Tibial artery (tissue), 4 donors: ENCODE results near the gene MACROD2.

ENCODE experiments used
- DNase-seq, 2 donors: peaks; one replicate each; pipeline ENCODE4 v3.0.0-alpha.2; 2019
- H3K27ac ChIP-seq, 2 donors: fragments of 200-600 bp; sonication (generic) in 1 of 2; 1 replicate in 1 of 2; 2 replicates in 1 of 2; pipeline ENCODE4 v1.5.1; 2018 to 2019; ENCODE audit warnings: mild to moderate bottlenecking in 1 of 2
- H3K27me3 ChIP-seq, 2 donors: fragments of 200-600 bp; sonication (generic) in 1 of 2; one replicate each; pipeline versions ENCODE4 v1.5.1 to v1.6.0; 2016 to 2019
- H3K36me3 ChIP-seq, 3 donors: fragments of 200-600 bp; sonication (generic) in 2 of 3; one replicate each; pipeline ENCODE4 v1.5.1; 2016 to 2019; ENCODE audit warnings: mild to moderate bottlenecking in 2 of 3
- H3K4me1 ChIP-seq, 4 donors: fragments of 200-600 bp; sonication (generic) in 2 of 4; 1 replicate in 3 of 4; 2 replicates in 1 of 4; pipeline ENCODE4 v1.5.1; 2016 to 2019
- H3K4me3 ChIP-seq, 2 donors: fragments of 200-600 bp; sonication (generic) in 1 of 2; 1 replicate in 1 of 2; 2 replicates in 1 of 2; pipeline ENCODE4 v1.5.1; 2018 to 2019; ENCODE audit warnings: mild to moderate bottlenecking in 2 of 2
- H3K9me3 ChIP-seq, 3 donors: fragments of 200-600 bp; sonication (generic) in 1 of 3; one replicate each; pipeline ENCODE4 v1.5.1; 2016 to 2019
- CTCF ChIP-seq, 2 experiments: fragments of 200-600 bp in 1 of 2; fragments of 450-650 bp in 1 of 2; IDR thresholded peaks; one replicate each; pipeline ENCODE4 v1.5.1; 2017 to 2019; ENCODE audit warnings: antibody characterized with exemption in 2 of 2, mild to moderate bottlenecking in 1 of 2, moderate library complexity in 1 of 2
- intact Hi-C: fragments of 100-400 bp; cut with DNase I; formaldehyde crosslinking; loops from one replicate; pipeline ENCODE4 v1.15.0; 2023; ENCODE audit warnings: low total_unique reads

Gene MACROD2

DNA sequence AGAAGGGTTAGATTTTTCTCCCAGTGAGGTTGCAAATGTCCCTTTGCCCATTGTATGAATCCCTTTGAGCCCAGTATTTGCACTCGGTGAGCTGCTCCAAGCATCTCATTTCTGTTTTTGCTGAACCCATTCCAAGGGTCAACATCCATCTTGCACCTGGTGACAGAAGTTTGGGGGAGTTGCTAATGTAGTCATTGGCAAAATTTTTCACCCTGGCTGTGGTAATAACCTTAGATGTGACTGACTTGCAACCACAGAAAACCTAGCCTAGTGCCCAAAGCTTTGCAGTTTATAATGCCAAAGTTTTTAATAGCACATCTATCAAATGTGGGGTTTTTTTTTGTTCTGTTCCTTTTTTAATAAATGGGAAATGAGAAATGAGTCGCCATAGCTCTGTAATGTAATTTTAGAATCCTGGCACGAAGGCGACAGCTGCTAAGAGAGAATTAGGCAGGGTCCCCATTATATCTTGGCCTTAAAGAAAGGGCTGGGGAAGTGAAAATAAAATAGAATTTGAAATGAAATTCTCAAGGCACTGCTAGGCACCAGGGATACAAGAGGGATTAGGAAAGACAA is 1895.2 kb downstream of the MACROD2 start:
- DNase-seq, result no peak
- H3K36me3 ChIP-seq, result no peaks in the 10 kb centered on the region
- no peak for TF ChIP-seq CTCF (IDR thresholded peaks at IDR 0.05)

DNA sequence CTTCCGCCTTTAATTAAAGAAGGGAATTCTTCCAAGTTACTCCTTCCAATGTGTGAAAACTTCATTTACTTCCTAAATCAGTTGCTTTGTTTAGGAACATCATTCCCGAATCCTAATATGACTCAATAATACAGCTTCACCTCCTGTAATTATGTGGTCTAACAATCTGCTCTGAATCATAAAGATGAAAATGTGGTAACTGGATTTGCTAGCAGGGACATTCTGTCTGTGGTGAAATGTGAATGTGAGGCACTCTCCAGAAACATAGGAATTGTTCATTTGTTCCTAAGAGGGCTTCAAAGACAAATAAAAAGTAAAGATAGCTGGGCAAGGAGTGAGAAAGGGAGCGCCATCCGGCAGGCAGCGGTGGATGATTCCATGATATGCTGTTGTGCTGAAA is 1899.8 kb downstream of the MACROD2 start:
- Histone ChIP-seq H3K27me3 (no peaks in the 10 kb centered on the region), H3K4me3 (no peak overlapping the region), H3K9me3 (no peaks in the 10 kb centered on the region), H3K27ac (no peak overlapping the region), H3K4me1 (peaks cover 0 to 14% (median 2%) of the 10 kb centered on the region in 4 donors), H3K36me3 (no peaks in the 10 kb centered on the region)
- TF ChIP-seq CTCF (IDR thresholded peaks at IDR 0.05), result no peak
- intact Hi-C loops, result no loop called here
- DNase-seq, result no peak

More for the DNA sequence above, 1895.2 kb downstream of the MACROD2 start:
- no peaks in the 10 kb centered on the region for H3K9me3 ChIP-seq
- no peak overlapping the region for H3K27ac ChIP-seq
- H3K4me1 ChIP-seq, result peaks cover 0 to 19% (median 4%) of the 10 kb centered on the region in 4 donors
- H3K4me3 ChIP-seq, result no peak overlapping the region
- intact Hi-C loops, result no loop called here
- no peaks in the 10 kb centered on the region for H3K27me3 ChIP-seq

DNA sequence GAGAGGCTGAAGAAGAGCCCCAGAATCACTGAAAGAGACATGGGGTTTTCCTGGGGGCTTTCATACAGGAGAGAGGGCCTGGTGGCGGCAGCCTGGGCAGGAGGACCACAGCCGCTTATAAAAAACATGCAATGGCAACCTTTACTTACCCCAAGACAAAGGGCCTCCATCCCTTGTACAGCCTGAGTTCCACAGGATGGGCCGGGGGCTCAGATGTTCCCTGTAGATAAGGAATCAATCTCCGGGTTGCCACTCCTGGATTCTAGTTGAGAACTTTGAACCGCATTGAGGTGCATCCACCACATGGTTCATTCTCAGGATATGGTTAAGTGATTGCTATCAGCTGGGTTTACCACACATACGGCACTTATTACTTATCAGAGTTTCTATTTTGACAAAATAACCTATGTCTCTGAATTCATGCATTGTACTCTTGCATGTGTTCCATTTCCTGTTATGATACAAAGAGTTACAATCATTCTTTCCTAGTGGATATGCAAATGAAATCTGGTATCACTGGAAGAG is 1900.3 kb downstream of the MACROD2 start:
- H3K27me3 ChIP-seq, result no peaks in the 10 kb centered on the region
- intact Hi-C loops, result no loop called here

GRCh38 chr20:15899967-15900366 is 1904.7 kb downstream of the MACROD2 start:
- Histone ChIP-seq H3K27ac (no peak overlapping the region), H3K27me3 (no peaks in the 10 kb centered on the region), H3K4me3 (no peak overlapping the region), H3K9me3 (no peaks in the 10 kb centered on the region), H3K36me3 (no peaks in the 10 kb centered on the region), H3K4me1 (peaks cover 0 to 9% (median 0%) of the 10 kb centered on the region in 4 donors)
- no peak for DNase-seq
- TF ChIP-seq CTCF (IDR thresholded peaks at IDR 0.05), result no peak
- intact Hi-C loops, result no loop called here

More for the DNA sequence above, 1900.3 kb downstream of the MACROD2 start:
- no peak for DNase-seq
- Histone ChIP-seq H3K4me1 (peaks cover 0 to 14% (median 0%) of the 10 kb centered on the region in 4 donors), H3K36me3 (no peaks in the 10 kb centered on the region), H3K27ac (no peak overlapping the region), H3K9me3 (no peaks in the 10 kb centered on the region), H3K4me3 (no peak overlapping the region)
- TF ChIP-seq CTCF (IDR thresholded peaks at IDR 0.05), result no peak

DNA sequence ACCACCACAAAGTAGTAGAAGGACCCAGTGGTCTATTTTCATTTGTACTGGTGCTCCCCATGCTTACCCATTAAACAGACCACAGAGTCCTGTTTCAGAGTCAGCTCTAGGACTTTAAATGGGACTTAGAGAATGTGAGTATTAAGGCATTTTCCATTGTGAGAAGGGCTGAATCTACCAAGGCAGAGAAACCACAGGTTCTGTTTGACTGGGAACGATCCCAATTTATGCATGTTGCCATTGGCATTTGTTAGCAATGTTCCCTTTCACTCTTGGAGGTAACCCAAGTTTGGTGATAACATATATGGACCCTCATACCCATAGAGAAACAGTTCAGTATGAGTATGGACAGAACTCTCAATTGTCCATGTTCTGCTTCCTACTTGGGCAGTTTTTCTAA is 1905.1 kb downstream of the MACROD2 start:
- no peak for DNase-seq
- H3K36me3 ChIP-seq, result no peaks in the 10 kb centered on the region

More for the DNA sequence above, 1905.1 kb downstream of the MACROD2 start:
- TF ChIP-seq CTCF (IDR thresholded peaks at IDR 0.05), result no peak
- Histone ChIP-seq H3K4me3 (no peak overlapping the region), H3K4me1 (peaks cover 0 to 9% (median 0%) of the 10 kb centered on the region in 4 donors), H3K27ac (no peak overlapping the region), H3K9me3 (no peaks in the 10 kb centered on the region), H3K27me3 (no peaks in the 10 kb centered on the region)
- intact Hi-C loops, result no loop called here
